Activated naive CD4-positive, alpha-beta T cell treated with anti-CD3 and anti-CD28 coated beads for 36 hours (primary cell): Measurements from ENCODE around the gene AP1S1. TPM values are rescaled to one million over a fixed set of nuclear protein-coding genes. Genes with fewer than 3 reads are reported as not detected.
A peak's percentile ranks its signal among the peaks of the same experiment; 100 is the strongest.

Experiments
- CTCF ChIA-PET: fragments of 350-600 bp; sonication (Branson Sonifier 250); formaldehyde crosslinking; loops from one replicate; lab custom pipeline; 2021; ENCODE audit warnings: antibody characterized with exemption; lab: Charles Lee
- DNase-seq: peaks from one replicate; pipeline ENCODE4 v3.0.0-alpha.2; 2020
- H3K27ac Mint-ChIP-seq: one replicate; pipeline ENCODE4 v1.8.0; 2021; ENCODE audit warnings: mild to moderate bottlenecking, mixed read lengths
- H3K27me3 Mint-ChIP-seq: one replicate; pipeline ENCODE4 v1.8.0; 2021; ENCODE audit warnings: low read depth, mixed read lengths
- H3K36me3 Mint-ChIP-seq: one replicate; pipeline ENCODE4 v1.8.0; 2021; ENCODE audit warnings: low read depth, mixed read lengths
- H3K4me1 Mint-ChIP-seq: one replicate; pipeline ENCODE4 v1.8.0; 2021; ENCODE audit warnings: low read depth, mixed read lengths
- H3K4me3 Mint-ChIP-seq: one replicate; pipeline ENCODE4 v1.8.0; 2021; ENCODE audit warnings: mild to moderate bottlenecking, moderate library complexity, mixed read lengths
- H3K9me3 Mint-ChIP-seq: one replicate; pipeline ENCODE4 v1.8.0; 2021; ENCODE audit warnings: mixed read lengths
- intact Hi-C: fragments of 100-400 bp; cut with micrococcal nuclease; formaldehyde crosslinking; loops from one replicate; pipeline ENCODE4 v1.15.1; 2023
- total RNA-seq, 2 experiments: library from RNA; stranded (reverse); gene quantifications; one replicate each; pipeline ENCODE4 v1.2.3, GENCODE V29; 2021

The AP1S1 gene
- total RNA-seq, 2 experiments from 2014 or later: 40.6 to 43.5 TPM

- H3K27ac Mint-ChIP-seq: no peak overlapping the region
- intact Hi-C loops: no loop called here
These were observed 14.0 kb upstream of the AP1S1 start for GRCh38 chr7:101140339-101140699.

DNA sequence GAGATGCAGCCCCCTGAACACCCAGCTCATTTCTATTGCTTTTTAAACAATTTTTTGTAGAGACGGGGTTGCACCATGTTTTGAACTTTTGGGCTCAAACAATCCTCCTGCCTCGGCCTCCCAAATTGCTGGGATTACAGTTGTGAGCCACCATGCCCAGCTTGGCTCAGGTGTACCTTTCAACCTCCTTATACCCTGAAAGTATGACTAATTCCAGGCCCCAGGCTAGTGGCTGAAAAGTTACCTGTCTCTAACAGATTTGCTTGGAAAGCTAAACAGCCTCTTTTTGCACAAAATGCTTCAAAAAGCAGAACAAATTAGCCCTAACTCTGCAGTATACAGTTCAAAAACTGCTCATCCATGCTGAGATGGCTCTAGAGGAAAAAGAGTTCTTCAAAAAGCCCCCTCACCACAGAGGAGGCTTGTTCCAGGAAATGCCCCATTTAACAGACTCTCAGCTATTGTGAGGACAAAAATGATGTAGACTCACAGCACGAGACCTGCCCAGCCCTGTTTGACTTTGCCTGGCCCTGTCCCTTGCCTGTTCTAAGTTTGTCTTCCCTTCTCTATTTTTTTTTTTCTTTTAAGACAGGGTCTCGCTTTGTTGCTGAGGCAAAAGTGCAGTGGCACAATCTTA lies 13.4 kb upstream of the AP1S1 start:
- Mint-ChIP-seq H3K9me3 (no peaks in the 10 kb centered on the region), H3K4me3 (no peak overlapping the region), H3K27ac (no peak overlapping the region), H3K4me1 (peaks cover 47% of the 10 kb centered on the region), H3K27me3 (peaks cover 14% of the 10 kb centered on the region), H3K36me3 (no peaks in the 10 kb centered on the region)
- CTCF ChIA-PET: interaction anchor here (0.6 to 10.1 kb wide), 7 partner anchors 29 to 1732 kb away, joined by 3 to 233 read pairs (median 5); partner anchors contain the start of genes BUD31 and FIS1
- no peak for DNase-seq
- intact Hi-C loops: no loop called here

More at GRCh38 chr7:101140339-101140699, 14.0 kb upstream of the AP1S1 start:
- CTCF ChIA-PET: interaction anchor here (1.5 to 10.1 kb wide), 2 partner anchors 33 to 53 kb away, joined by 5 to 233 read pairs; no protein-coding TSS in a partner anchor
- Mint-ChIP-seq H3K27me3 (peaks cover 16% of the 10 kb centered on the region), H3K36me3 (no peaks in the 10 kb centered on the region), H3K9me3 (no peaks in the 10 kb centered on the region), H3K4me3 (no peak overlapping the region), H3K4me1 (peaks cover 50% of the 10 kb centered on the region)
- DNase-seq: no peak

DNA sequence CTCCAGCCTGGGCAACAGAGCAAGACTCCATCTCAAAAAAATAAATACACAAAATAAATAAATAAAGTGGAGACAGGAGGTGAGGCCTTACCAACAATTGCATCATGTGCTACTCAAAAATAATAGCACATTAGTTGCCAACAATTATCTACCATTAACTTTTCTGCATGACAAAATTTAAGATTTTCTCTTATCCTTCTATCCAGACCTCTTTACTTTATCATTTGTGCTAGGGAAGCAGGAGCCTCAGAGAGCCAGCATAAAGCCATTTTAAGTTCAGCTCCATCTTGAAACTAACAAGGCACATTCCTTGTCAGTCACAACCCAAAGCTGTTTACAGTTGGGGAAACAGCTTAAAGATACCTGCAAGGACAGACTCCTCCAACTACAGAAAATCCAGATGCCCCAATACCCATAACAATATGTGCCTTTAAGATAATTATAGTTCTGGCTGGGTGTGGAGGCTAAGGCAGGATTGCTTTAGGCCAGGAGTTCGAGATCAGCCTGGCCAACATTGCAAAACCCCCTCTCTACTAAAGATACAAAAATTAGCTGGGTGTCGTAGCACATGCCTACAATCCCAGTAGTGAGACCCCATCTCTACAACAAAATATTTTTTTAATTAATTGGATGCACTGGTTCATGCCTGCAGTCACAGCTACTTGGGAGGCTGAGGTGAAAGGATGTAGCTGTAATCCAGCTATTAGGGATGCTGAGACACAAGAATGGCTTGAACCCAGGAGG lies 2.2 kb upstream of the AP1S1 start:
- intact Hi-C loops: no loop called here
- Mint-ChIP-seq H3K4me3 (no peak overlapping the region), H3K27me3 (peaks cover 3% of the 10 kb centered on the region), H3K9me3 (no peaks in the 10 kb centered on the region), H3K27ac (no peak overlapping the region), H3K36me3 (no peaks in the 10 kb centered on the region), H3K4me1 (peaks cover 10% of the 10 kb centered on the region)
- no peak for DNase-seq
- CTCF ChIA-PET: interaction anchor here (0.7 to 2.3 kb wide), 6 partner anchors 8 to 130 kb away, joined by 3 to 22 read pairs (median 5); no protein-coding TSS in a partner anchor

DNA sequence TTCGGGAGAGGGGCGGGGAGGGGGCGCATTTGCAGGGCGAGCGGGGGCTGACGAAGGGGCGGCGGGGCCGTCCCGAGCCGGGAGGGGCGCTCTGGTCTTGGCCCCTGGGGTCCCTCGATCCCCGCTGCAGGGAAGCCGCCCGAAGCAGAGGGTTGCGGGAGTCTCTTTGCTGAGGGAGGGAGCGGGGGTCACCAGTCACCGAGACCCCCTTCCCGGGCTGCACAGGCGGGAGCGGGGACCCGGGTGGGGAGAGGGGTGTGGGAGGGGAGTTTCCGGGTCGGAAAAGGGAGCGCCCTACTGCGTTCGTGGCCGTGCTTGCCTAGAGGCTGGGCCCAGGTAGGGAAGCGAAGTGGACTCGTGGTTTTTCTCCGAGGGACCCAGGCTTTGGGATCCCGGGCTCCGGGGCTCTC lies 422 bp downstream of the AP1S1 start:
- no peaks in the 10 kb centered on the region for H3K27me3 Mint-ChIP-seq
- CTCF ChIA-PET: interaction anchor here (4.0 kb wide), 1 partner anchor 10 kb away, joined by 37 read pairs; no protein-coding TSS in a partner anchor
- H3K4me3 Mint-ChIP-seq: peak overlapping the region; percentile 79
- intact Hi-C loops: loop anchor here (1.0 kb wide), 2 partner anchors 11 to 16 kb away; partner anchors contain the start of gene VGF
- no peaks in the 10 kb centered on the region for H3K9me3 Mint-ChIP-seq
- peak; percentile 33 for DNase-seq
- peaks cover 9% of the 10 kb centered on the region for H3K4me1 Mint-ChIP-seq
- H3K36me3 Mint-ChIP-seq: peaks cover 9% of the 10 kb centered on the region
- no peak overlapping the region for H3K27ac Mint-ChIP-seq

GRCh38 chr7:101155303-101155702 lies 1.0 kb downstream of the AP1S1 start:
- Mint-ChIP-seq H3K9me3 (no peaks in the 10 kb centered on the region), H3K27ac (no peak overlapping the region), H3K4me1 (peaks cover 9% of the 10 kb centered on the region), H3K27me3 (no peaks in the 10 kb centered on the region), H3K4me3 (peak overlapping the region; percentile 79), H3K36me3 (peaks cover 12% of the 10 kb centered on the region)
- CTCF ChIA-PET: interaction anchor here (0.9 to 4.0 kb wide), 3 partner anchors 11 to 72 kb away, joined by 3 to 37 read pairs (median 4); no protein-coding TSS in a partner anchor
- DNase-seq: peak; percentile 20
- intact Hi-C loops: no loop called here

GRCh38 chr7:101156277-101156676 lies 2.0 kb downstream of the AP1S1 start:
- Mint-ChIP-seq H3K4me1 (peaks cover 9% of the 10 kb centered on the region), H3K36me3 (peaks cover 13% of the 10 kb centered on the region), H3K9me3 (no peaks in the 10 kb centered on the region), H3K4me3 (no peak overlapping the region), H3K27ac (no peak overlapping the region), H3K27me3 (peaks cover 1% of the 10 kb centered on the region)
- intact Hi-C loops: no loop called here
- CTCF ChIA-PET: interaction anchor here (0.7 to 4.0 kb wide), 4 partner anchors 12 to 323 kb away, joined by 3 to 37 read pairs (median 4); no protein-coding TSS in a partner anchor
- DNase-seq: no peak

GRCh38 chr7:101156866-101157589 lies 2.8 kb downstream of the AP1S1 start:
- Mint-ChIP-seq H3K4me1 (peaks cover 9% of the 10 kb centered on the region), H3K9me3 (no peaks in the 10 kb centered on the region), H3K27ac (no peak overlapping the region), H3K4me3 (no peak overlapping the region), H3K27me3 (peaks cover 5% of the 10 kb centered on the region), H3K36me3 (peaks cover 15% of the 10 kb centered on the region)
- intact Hi-C loops: no loop called here
- CTCF ChIA-PET: interaction anchor here (0.7 to 4.0 kb wide), 5 partner anchors 12 to 322 kb away, joined by 3 to 37 read pairs (median 3); no protein-coding TSS in a partner anchor
- no peak for DNase-seq

DNA sequence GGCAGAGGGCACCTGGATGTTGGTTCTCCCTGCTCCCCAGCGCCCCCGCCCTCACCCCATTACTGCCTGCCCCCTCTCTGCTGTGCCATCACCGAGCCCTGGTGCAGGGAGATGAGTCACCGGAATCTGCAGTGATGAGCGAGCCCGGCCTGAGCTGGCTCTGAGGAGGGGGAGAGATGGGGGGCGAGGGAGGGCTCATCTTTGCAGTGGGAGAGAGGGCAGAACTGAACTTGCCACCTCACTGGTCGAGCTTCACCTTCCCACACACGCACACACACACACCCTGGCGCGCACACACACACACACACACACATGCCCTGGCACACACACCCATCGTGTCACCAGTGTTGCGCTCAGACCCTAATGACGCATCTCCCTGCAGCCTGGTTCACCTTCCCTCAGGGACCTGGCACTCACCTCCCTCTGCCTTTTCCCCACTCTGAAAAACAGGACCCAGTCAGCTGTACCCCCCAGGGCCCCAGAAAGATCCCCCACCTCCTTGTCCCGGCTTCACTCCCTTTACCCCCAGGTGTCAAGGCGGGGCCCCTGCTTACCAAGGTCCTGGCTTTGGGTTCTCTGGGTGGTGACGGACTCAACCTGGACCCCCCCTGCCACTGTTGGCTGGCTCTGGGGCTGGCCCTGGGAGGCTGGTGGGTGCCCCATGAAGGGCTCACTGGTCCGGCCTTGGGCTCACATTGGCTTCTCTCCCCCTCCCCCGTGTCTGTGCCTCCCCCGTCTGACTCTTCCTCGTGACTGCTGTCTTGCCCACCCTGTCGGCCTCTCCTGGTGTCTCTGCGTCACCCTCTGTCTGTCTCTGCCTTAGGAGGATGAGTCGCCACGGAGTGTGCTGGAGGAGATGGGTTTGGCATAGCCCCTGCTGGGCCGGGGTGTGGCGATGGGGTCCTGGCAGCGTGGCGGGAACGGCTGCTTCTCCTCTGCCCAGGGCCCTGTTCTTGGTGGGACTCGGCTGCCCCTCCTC lies 5.7 kb downstream of the AP1S1 start:
- Mint-ChIP-seq H3K4me3 (no peak overlapping the region), H3K27me3 (peaks cover 17% of the 10 kb centered on the region), H3K27ac (no peak overlapping the region), H3K4me1 (peaks cover 19% of the 10 kb centered on the region), H3K9me3 (no peaks in the 10 kb centered on the region), H3K36me3 (peaks cover 15% of the 10 kb centered on the region)
- no peak for DNase-seq
- intact Hi-C loops: loop anchor here (10.0 kb wide), 1 partner anchor 265 kb away; the partner anchor contains the start of gene ACHE
- CTCF ChIA-PET: interaction anchor here (2.0 kb wide), 1 partner anchor 16 kb away, joined by 6 read pairs; no protein-coding TSS in a partner anchor

- no peak for DNase-seq
- Mint-ChIP-seq H3K27me3 (peaks cover 26% of the 10 kb centered on the region), H3K4me1 (peaks cover 22% of the 10 kb centered on the region), H3K27ac (no peak overlapping the region), H3K4me3 (no peak overlapping the region), H3K36me3 (peaks cover 15% of the 10 kb centered on the region), H3K9me3 (no peaks in the 10 kb centered on the region)
- CTCF ChIA-PET: interaction anchor here (0.6 to 2.0 kb wide), 3 partner anchors 17 to 55 kb away, joined by 3 to 6 read pairs (median 3); no protein-coding TSS in a partner anchor
- intact Hi-C loops: loop anchor here (10.0 kb wide), 1 partner anchor 266 kb away; the partner anchor contains the start of gene ACHE
These were observed 6.6 kb downstream of the AP1S1 start for GRCh38 chr7:101160910-101161309.

GRCh38 chr7:101161692-101162471 lies 7.6 kb downstream of the AP1S1 start:
- no peak for DNase-seq
- peaks cover 30% of the 10 kb centered on the region for H3K4me1 Mint-ChIP-seq
- intact Hi-C loops: loop anchor here (10.0 kb wide), 1 partner anchor 267 kb away; the partner anchor contains the start of gene ACHE
- peak overlapping the region; percentile 36 for H3K4me3 Mint-ChIP-seq
- no peak overlapping the region for H3K27ac Mint-ChIP-seq
- peaks cover 15% of the 10 kb centered on the region for H3K36me3 Mint-ChIP-seq
- no peaks in the 10 kb centered on the region for H3K9me3 Mint-ChIP-seq
- CTCF ChIA-PET: interaction anchor here (1.0 to 2.0 kb wide), 2 partner anchors 18 to 31 kb away, joined by 3 to 6 read pairs; no protein-coding TSS in a partner anchor
- peaks cover 33% of the 10 kb centered on the region for H3K27me3 Mint-ChIP-seq
